ENCODE measurements around the gene NUAK2. TPM values are rescaled to one million over a fixed set of nuclear protein-coding genes. Genes with fewer than 3 reads are reported as not detected.

Gene NUAK2
- total and polyA plus RNA-seq, 9 donors, result 1.2 to 53.2 (median 3.2) TPM

DNA sequence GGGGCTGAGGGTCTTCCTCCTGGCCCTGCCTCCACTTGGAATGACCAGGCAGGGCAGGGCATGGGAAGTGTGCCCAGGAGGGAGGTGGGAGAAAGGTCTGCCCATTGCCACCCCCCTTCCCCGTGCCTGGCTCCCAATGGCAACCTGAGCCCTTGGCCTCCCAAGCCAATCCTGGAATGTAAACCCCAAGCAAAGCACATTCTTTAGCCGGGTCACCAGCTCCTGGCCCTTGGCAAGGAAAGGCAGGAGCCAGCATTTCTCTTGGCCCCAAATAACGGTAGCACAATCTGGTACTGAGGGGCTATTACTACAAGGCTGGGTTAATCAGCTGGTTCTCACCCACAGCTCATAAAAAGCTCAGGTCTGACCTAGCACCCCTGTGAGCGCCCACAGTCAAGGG lies 6.9 kb upstream of the NUAK2 start:
- intact Hi-C loops (cut with DNase I), result no loop called here
- TF ChIP-seq, protein P1, sequence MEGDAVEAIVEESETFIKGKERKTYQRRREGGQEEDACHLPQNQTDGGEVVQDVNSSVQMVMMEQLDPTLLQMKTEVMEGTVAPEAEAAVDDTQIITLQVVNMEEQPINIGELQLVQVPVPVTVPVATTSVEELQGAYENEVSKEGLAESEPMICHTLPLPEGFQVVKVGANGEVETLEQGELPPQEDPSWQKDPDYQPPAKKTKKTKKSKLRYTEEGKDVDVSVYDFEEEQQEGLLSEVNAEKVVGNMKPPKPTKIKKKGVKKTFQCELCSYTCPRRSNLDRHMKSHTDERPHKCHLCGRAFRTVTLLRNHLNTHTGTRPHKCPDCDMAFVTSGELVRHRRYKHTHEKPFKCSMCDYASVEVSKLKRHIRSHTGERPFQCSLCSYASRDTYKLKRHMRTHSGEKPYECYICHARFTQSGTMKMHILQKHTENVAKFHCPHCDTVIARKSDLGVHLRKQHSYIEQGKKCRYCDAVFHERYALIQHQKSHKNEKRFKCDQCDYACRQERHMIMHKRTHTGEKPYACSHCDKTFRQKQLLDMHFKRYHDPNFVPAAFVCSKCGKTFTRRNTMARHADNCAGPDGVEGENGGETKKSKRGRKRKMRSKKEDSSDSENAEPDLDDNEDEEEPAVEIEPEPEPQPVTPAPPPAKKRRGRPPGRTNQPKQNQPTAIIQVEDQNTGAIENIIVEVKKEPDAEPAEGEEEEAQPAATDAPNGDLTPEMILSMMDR (IDR thresholded peaks at IDR 0.05), result no peak
- TF ChIP-seq POLR2A (IDR thresholded peaks at IDR 0.05) (no peak), EP300 (IDR thresholded peaks at IDR 0.05) (no peak)
- 21 to 40% (median 25%) methylated on average over 4 of the region's 4 CpGs for WGBS, 3 donors

DNA sequence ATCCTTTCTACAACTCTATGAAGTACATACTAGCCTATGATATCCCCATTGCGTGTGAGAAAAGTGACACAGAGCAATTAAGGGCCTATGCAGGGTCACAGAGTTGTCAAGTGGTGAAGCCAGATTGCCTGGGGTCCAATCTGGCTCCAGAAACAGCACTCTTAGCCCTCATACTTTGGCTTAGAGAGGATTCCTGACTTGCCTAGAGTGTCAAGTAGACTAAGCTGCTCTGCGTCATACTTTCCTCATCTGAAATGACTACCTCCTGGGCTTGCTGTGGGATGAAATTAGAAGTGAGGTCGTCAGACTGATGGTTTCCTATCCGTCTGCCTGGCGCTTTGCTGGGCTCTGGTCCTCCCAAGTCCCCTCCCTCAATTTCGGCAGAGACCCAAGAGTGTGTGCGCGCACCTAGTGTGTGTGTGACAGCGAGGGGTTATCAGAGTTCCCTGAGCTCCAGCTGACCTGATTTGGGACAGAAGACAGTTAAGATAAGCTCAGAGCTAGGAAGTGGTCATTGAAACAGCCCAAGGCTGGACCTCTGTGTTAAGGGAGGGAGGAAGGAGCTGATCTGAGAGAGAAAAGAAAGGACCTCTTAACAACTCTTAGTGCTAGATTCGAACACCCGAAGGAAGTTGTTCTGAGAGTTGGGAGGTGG lies 5.4 kb upstream of the NUAK2 start:
- 72 to 81% (median 80%) methylated on average over 11 of the region's 11 CpGs for WGBS, 3 donors
- Histone ChIP-seq H3K4me3 (no peak overlapping the region), H3K27me3 (no peaks in the 10 kb centered on the region), H3K36me3 (no peaks in the 10 kb centered on the region), H3K4me1 (ENCODE audit: insufficient read depth) (peaks cover 9% of the 10 kb centered on the region), H3K27ac (no peak overlapping the region), H3K9me3 (no peaks in the 10 kb centered on the region)
- intact Hi-C loops (cut with DNase I), result no loop called here
- TF ChIP-seq EP300 (IDR thresholded peaks at IDR 0.05) (no peak), POLR2A (IDR thresholded peaks at IDR 0.05) (no peak)
- TF ChIP-seq, protein P1 (IDR thresholded peaks at IDR 0.05), result no peak
- DNase-seq, result no peak

More for the DNA sequence above, 6.9 kb upstream of the NUAK2 start:
- Histone ChIP-seq H3K4me3 (no peak overlapping the region), H3K9me3 (no peaks in the 10 kb centered on the region), H3K27me3 (no peaks in the 10 kb centered on the region), H3K27ac (no peak overlapping the region), H3K4me1 (ENCODE audit: insufficient read depth) (peaks cover 9% of the 10 kb centered on the region), H3K36me3 (no peaks in the 10 kb centered on the region)
- peak in 1 of 5 donors; percentile 63 for DNase-seq

DNA sequence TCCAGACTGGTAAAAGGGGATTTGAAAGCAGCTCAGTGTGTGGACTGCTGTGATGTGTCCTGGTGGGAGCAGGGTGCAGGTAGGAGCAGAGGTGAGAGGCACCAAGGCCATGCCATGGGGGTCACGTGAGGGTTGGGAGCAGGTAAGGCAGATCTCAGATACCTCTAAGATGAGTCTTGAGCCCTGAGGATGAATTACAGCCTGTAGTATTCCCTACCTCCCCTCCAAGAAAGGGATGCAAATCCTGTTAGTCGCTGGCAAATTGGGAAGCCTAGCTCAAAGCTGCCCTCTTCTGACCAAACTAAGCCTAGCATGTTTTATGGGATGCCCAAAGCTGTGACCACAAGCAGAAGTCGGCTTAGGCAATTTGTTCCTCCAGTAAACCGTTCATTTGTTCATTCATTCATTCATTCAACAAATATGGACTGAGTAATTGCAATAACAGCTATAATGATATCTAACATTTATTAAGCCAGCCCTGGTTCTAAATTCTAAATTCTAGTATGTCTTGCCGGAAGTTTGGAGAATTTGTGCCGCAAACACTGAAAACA lies 3.9 kb upstream of the NUAK2 start:
- H3K36me3 ChIP-seq, result no peaks in the 10 kb centered on the region
- TF ChIP-seq, protein P1 (IDR thresholded peaks at IDR 0.05), result peak; percentile 66 to 78 (median 71)
- TF ChIP-seq POLR2A (IDR thresholded peaks at IDR 0.05) (no peak), EP300 (IDR thresholded peaks at IDR 0.05) (no peak)
- intact Hi-C loops (cut with DNase I), result loop anchor here in 3 of 4 donors (1.0 to 2.0 kb wide), 2 partner anchors 51 to 52 kb away; no protein-coding TSS in a partner anchor
- H3K4me1 ChIP-seq (ENCODE audit: insufficient read depth), result peaks cover 3% of the 10 kb centered on the region
- no peak overlapping the region for H3K4me3 ChIP-seq
- 30 to 34% (median 33%) methylated on average over 6 of the region's 6 CpGs for WGBS, 3 donors
- no peak overlapping the region for H3K27ac ChIP-seq
- H3K27me3 ChIP-seq, result no peaks in the 10 kb centered on the region
- H3K9me3 ChIP-seq, result no peaks in the 10 kb centered on the region
- peak in 3 of 5 donors; percentile 59 to 74 (median 59) for DNase-seq

DNA sequence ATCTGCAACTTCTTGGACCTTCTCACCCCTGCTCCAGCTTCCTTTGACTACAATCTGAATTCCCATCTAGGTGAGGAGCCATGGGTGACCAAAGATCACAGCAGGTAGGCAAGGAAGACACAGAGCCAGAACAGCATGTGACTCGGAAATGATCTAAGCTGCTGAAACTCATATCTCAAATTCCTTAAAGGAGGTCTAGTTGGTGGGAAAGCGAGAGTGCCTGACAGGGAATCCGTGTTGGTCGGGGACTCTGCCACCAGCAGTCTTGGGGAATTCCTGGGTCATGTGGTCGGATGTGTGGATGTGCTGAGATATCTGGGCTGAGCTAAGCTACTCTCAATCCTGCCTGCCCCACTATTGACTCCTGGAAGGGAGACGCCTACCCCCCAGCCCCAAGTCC lies 3.2 kb upstream of the NUAK2 start:
- WGBS, 3 donors, result 70 to 74% (median 73%) methylated on average over 6 of the region's 6 CpGs
- DNase-seq, result no peak
- H3K27ac ChIP-seq, result no peak overlapping the region
- intact Hi-C loops (cut with DNase I), result loop anchor here (1.0 to 5.0 kb wide), 3 partner anchors 47 to 51 kb away; no protein-coding TSS in a partner anchor
- no peaks in the 10 kb centered on the region for H3K36me3 ChIP-seq
- H3K4me3 ChIP-seq, result no peak overlapping the region
- TF ChIP-seq, protein P1 (IDR thresholded peaks at IDR 0.05), result no peak
- TF ChIP-seq POLR2A (IDR thresholded peaks at IDR 0.05) (no peak), EP300 (IDR thresholded peaks at IDR 0.05) (no peak)
- peaks cover 4% of the 10 kb centered on the region for H3K4me1 ChIP-seq (ENCODE audit: insufficient read depth)
- H3K9me3 ChIP-seq, result no peaks in the 10 kb centered on the region
- H3K27me3 ChIP-seq, result no peaks in the 10 kb centered on the region

Data from ovary (tissue), 9 donors.